Nephron (organoid): Measurements from ENCODE around the gene ESR1.
A peak's percentile ranks its signal among the peaks of the same experiment; 100 is the strongest.

Source experiments
- H3K27ac Mint-ChIP-seq, 3 experiments: 2 replicates each; pipeline ENCODE4 v1.8.0; 2020; ENCODE audit warnings: mixed read lengths in 3 of 3, mild to moderate bottlenecking in 2 of 3, moderate library complexity in 1 of 3
- H3K27me3 Mint-ChIP-seq: 2 replicates; pipeline ENCODE4 v1.8.0; 2021; ENCODE audit warnings: low read depth, mild to moderate bottlenecking, moderate library complexity, mixed read lengths
- H3K36me3 Mint-ChIP-seq: 2 replicates; pipeline ENCODE4 v1.8.0; 2020; ENCODE audit warnings: low read depth, mixed read lengths
- H3K4me1 Mint-ChIP-seq: 2 replicates; pipeline ENCODE4 v1.8.0; 2020; ENCODE audit warnings: mixed read lengths
- H3K4me3 Mint-ChIP-seq, 3 experiments: 2 replicates each; pipeline ENCODE4 v1.8.0; 2020; ENCODE audit warnings: mild to moderate bottlenecking in 3 of 3, mixed read lengths in 3 of 3, moderate library complexity in 2 of 3
- H3K9me3 Mint-ChIP-seq: 2 replicates; pipeline ENCODE4 v1.8.0; 2020; ENCODE audit warnings: mixed read lengths
- CTCF ChIP-seq, 3 experiments: fragments of 200-600 bp; sonication (generic); IDR thresholded peaks; one replicate each; pipeline ENCODE4 v1.5.0; 2021; ENCODE audit warnings: antibody characterized with exemption in 3 of 3; ENCODE audit not compliant: unreplicated experiment in 3 of 3

Gene ESR1

GRCh38 chr6:151807513-151808370 is at the start of gene ESR1:
ESR1 (plus strand) TSS chr6:151807682; CDS start chr6:151807913, 231 bp downstream.
- H3K9me3 Mint-ChIP-seq = peaks cover 12% of the 10 kb centered on the region
- peak within 1 kb of the TSS; percentile 76 to 86 (median 83) for H3K4me3 Mint-ChIP-seq
- no peak within 1 kb of the TSS for H3K27ac Mint-ChIP-seq
- TF ChIP-seq CTCF (IDR thresholded peaks at IDR 0.05; ENCODE audit: unreplicated experiment in 3 of 3) = no peak
- no peaks in the 10 kb centered on the region for H3K36me3 Mint-ChIP-seq
- H3K27me3 Mint-ChIP-seq = peaks cover 98% of the 10 kb centered on the region
- H3K4me1 Mint-ChIP-seq = peaks cover 23% of the 10 kb centered on the region

- Mint-ChIP-seq H3K9me3 (no peaks in the 10 kb centered on the region), H3K4me1 (peaks cover 11% of the 10 kb centered on the region), H3K27ac (no peak overlapping the region), H3K4me3 (no peak overlapping the region), H3K36me3 (no peaks in the 10 kb centered on the region), H3K27me3 (no peaks in the 10 kb centered on the region)
- TF ChIP-seq CTCF (IDR thresholded peaks at IDR 0.05; ENCODE audit: unreplicated experiment in 3 of 3) = no peak
These were observed 47.0 kb upstream of the ESR1 start for GRCh38 chr6:151760486-151760885.

- Mint-ChIP-seq H3K27me3 (no peaks in the 10 kb centered on the region), H3K27ac (no peak overlapping the region), H3K4me1 (peaks cover 11% of the 10 kb centered on the region), H3K36me3 (no peaks in the 10 kb centered on the region), H3K4me3 (no peak overlapping the region), H3K9me3 (no peaks in the 10 kb centered on the region)
- no peak for TF ChIP-seq CTCF (IDR thresholded peaks at IDR 0.05; ENCODE audit: unreplicated experiment in 3 of 3)
These were observed 45.6 kb upstream of the ESR1 start for GRCh38 chr6:151761851-151762250.

GRCh38 chr6:151762817-151763216 is 44.7 kb upstream of the ESR1 start:
- no peaks in the 10 kb centered on the region for H3K36me3 Mint-ChIP-seq
- H3K4me3 Mint-ChIP-seq = no peak overlapping the region
- peaks cover 11% of the 10 kb centered on the region for H3K4me1 Mint-ChIP-seq
- no peaks in the 10 kb centered on the region for H3K9me3 Mint-ChIP-seq
- TF ChIP-seq CTCF (IDR thresholded peaks at IDR 0.05; ENCODE audit: unreplicated experiment in 3 of 3) = no peak
- no peak overlapping the region for H3K27ac Mint-ChIP-seq
- H3K27me3 Mint-ChIP-seq = peaks cover 2% of the 10 kb centered on the region

GRCh38 chr6:151763303-151763702 is 44.2 kb upstream of the ESR1 start:
- no peaks in the 10 kb centered on the region for H3K9me3 Mint-ChIP-seq

More at GRCh38 chr6:151763303-151763702, 44.2 kb upstream of the ESR1 start:
- Mint-ChIP-seq H3K4me1 (peaks cover 11% of the 10 kb centered on the region), H3K36me3 (no peaks in the 10 kb centered on the region), H3K27ac (no peak overlapping the region), H3K27me3 (peaks cover 4% of the 10 kb centered on the region), H3K4me3 (no peak overlapping the region)
- TF ChIP-seq CTCF (IDR thresholded peaks at IDR 0.05; ENCODE audit: unreplicated experiment in 3 of 3) = peak; percentile 25 to 26 (median 25)
